GM12878 (cell line): Measurements from ENCODE around the gene CMTM3. TPM values are rescaled to one million over a fixed set of nuclear protein-coding genes. Genes with fewer than 3 reads are reported as not detected.

Source experiments
- ATAC-seq: fragments of 200-7000 bp; cut with Tn5 transposase; 3 replicates; pipeline ENCODE4 v1.9.1; 2020; ENCODE audit warnings: mild to moderate bottlenecking, moderate library complexity
- BruUV-seq: library from RNA; stranded (reverse); fragments of 400-500 nt; replicated peaks from 2 replicates; lab custom pipeline; 2021; lab: Mats Ljungman, UMichigan
- CTCF ChIA-PET: fragments of 300-600 bp; sonication (Branson Sonifier 250); formaldehyde crosslinking; extraction: SDS; loops from one replicate; lab custom pipeline; 2021; ENCODE audit warnings: inconsistent platforms; lab: Yijun Ruan, JAX
- POLR2A ChIA-PET: fragments of 350-600 bp; formaldehyde crosslinking; extraction: SDS; loops from one replicate; lab custom pipeline; 2021; ENCODE audit warnings: inconsistent platforms; lab: Charles Lee
- RAD21 ChIA-PET: fragments of 300-600 bp; sonication (Branson Sonifier 250); formaldehyde crosslinking; loops from one replicate; lab custom pipeline; 2023; ENCODE audit warnings: antibody characterized with exemption; ENCODE audit not compliant: unreplicated experiment; lab: Charles Lee
- SMC1A ChIA-PET: fragments of 300-600 bp; sonication (Branson Sonifier 250); formaldehyde crosslinking; loops from one replicate; lab custom pipeline; 2023; ENCODE audit not compliant: unreplicated experiment, uncharacterized antibody; lab: Charles Lee
- DNase-seq: peaks from one replicate; pipeline ENCODE4 v3.0.0-alpha.2; 2011; ENCODE audit warnings: low read depth, low spot score
- FAIRE-seq: peaks from 3 replicates; lab custom pipeline; 2011; peaks lifted over from hg19 to GRCh38; lab: Jason Lieb, UNC
- H2AFZ ChIP-seq: 2 replicates; pipeline ENCODE4 v1.6.0; 2011; ENCODE audit warnings: low read depth, low read length, control low read depth; ENCODE audit not compliant: control insufficient read depth
- H3K27ac ChIP-seq: 2 replicates; pipeline ENCODE4 v1.5.1; 2011; ENCODE audit warnings: control low read depth; ENCODE audit not compliant: control insufficient read depth, insufficient read depth
- H3K27me3 ChIP-seq, 2 experiments: replicated peaks in 1 of 2; 2 replicates each; pipeline versions ENCODE4 v1.6.0 to v1.6.1; 2011; ENCODE audit warnings: low read length in 1 of 2; ENCODE audit not compliant: control insufficient read depth in 2 of 2, insufficient read depth in 2 of 2
- H3K36me3 ChIP-seq, 2 experiments: 2 replicates each; pipeline ENCODE4 v1.5.1; 2011; ENCODE audit warnings: low read length in 1 of 2; ENCODE audit not compliant: control insufficient read depth in 2 of 2, insufficient read depth in 2 of 2
- H3K4me1 ChIP-seq: 2 replicates; pipeline ENCODE4 v1.6.1; 2011; ENCODE audit warnings: mild to moderate bottlenecking, low read length, moderate library complexity, mixed read lengths; ENCODE audit not compliant: control insufficient read depth, insufficient read depth
- H3K4me2 ChIP-seq: 2 replicates; pipeline ENCODE4 v1.6.0; 2011; ENCODE audit warnings: control low read depth; ENCODE audit not compliant: control insufficient read depth, insufficient read depth
- H3K4me3 ChIP-seq: fragments of 200-600 bp; sonication (generic); 2 replicates; pipeline ENCODE4 v1.5.1; 2016
- H3K79me2 ChIP-seq: 2 replicates; pipeline ENCODE4 v1.6.0; 2011; ENCODE audit warnings: low read length; ENCODE audit not compliant: control insufficient read depth, insufficient read depth
- H3K9ac ChIP-seq: 2 replicates; pipeline ENCODE4 v1.8.0; 2011; ENCODE audit warnings: low read length, control low read depth, mixed read lengths; ENCODE audit not compliant: control insufficient read depth, insufficient read depth
- H3K9me3 ChIP-seq: replicated peaks from 3 replicates; pipeline ENCODE4 v1.5.1; 2011; ENCODE audit warnings: mild to moderate bottlenecking, low read length; ENCODE audit not compliant: control insufficient read depth, insufficient read depth
- H4K20me1 ChIP-seq: 2 replicates; pipeline ENCODE4 v1.6.0; 2011; ENCODE audit not compliant: control insufficient read depth, insufficient read depth
- CBFB ChIP-seq: IDR thresholded peaks from 2 replicates; pipeline ENCODE4 v1.6.1; 2016; ENCODE audit warnings: antibody characterized with exemption, low read depth
- CBX3 ChIP-seq: fragments of 200-600 bp; sonication (generic); IDR thresholded peaks from 2 replicates; pipeline ENCODE4 v1.6.1; 2016; ENCODE audit warnings: low read depth, borderline replicate concordance
- DPF2 ChIP-seq: fragments of 450-650 bp; IDR thresholded peaks from 2 replicates; pipeline ENCODE4 v1.6.1; 2017; ENCODE audit warnings: mild to moderate bottlenecking
- HSF1 ChIP-seq: fragments of 150-350 bp; IDR thresholded peaks from 2 replicates; pipeline ENCODE4 v1.6.1; 2014; ENCODE audit warnings: mild to moderate bottlenecking, low read depth, low read length
- IKZF2 ChIP-seq, 2 experiments: fragments of 450-650 bp; IDR thresholded peaks; 2 replicates each; pipeline ENCODE4 v1.6.1; 2017; ENCODE audit warnings: mild to moderate bottlenecking in 2 of 2, moderate library complexity in 2 of 2
- MTA3 ChIP-seq: IDR thresholded peaks from 2 replicates; pipeline ENCODE4 v1.6.1; 2012; ENCODE audit warnings: low read length, inconsistent platforms, borderline replicate concordance
- RB1 ChIP-seq: fragments of 450-650 bp; formaldehyde crosslinking; IDR thresholded peaks from 2 replicates; pipeline ENCODE4 v1.6.1; 2017; ENCODE audit warnings: mild to moderate bottlenecking, borderline replicate concordance
- RBBP5 ChIP-seq: fragments of 200-600 bp; sonication (generic); conservative IDR thresholded peaks from 2 replicates; pipeline ENCODE4 v1.6.1; 2016
- RCOR1 ChIP-seq: conservative IDR thresholded peaks from 2 replicates; pipeline ENCODE4 v1.6.1; 2012; ENCODE audit warnings: low read depth, low read length, improper control_type of control experiment
- RELA ChIP-seq: fragments of 450-650 bp; IDR thresholded peaks from 2 replicates; pipeline ENCODE4 v1.8.0; 2014; ENCODE audit warnings: borderline replicate concordance; ENCODE audit not compliant: partially characterized antibody
- RUNX3 ChIP-seq: IDR thresholded peaks from 2 replicates; pipeline ENCODE4 v1.6.1; 2012; ENCODE audit warnings: low read length, inconsistent platforms
- SMAD1 ChIP-seq: fragments of 450-650 bp; IDR thresholded peaks from 2 replicates; pipeline ENCODE4 v1.6.1; 2018; ENCODE audit warnings: mild to moderate bottlenecking, low read depth; ENCODE audit not compliant: partially characterized antibody
- TAF1 ChIP-seq: IDR thresholded peaks from 2 replicates; pipeline ENCODE4 v1.6.1; 2011; ENCODE audit warnings: mild to moderate bottlenecking, low read depth, low read length, borderline replicate concordance
- WGBS: methylation state at CpG from one replicate; pipeline ENCODE4 v1.1.6; 2016; ENCODE audit warnings: low lambda C conversion rate; ENCODE audit not compliant: insufficient replicate concordance, insufficient coverage; ENCODE audit errors: missing lambda C conversion rate; 5-methylcytosine and 5-hydroxymethylcytosine counted together
- in situ Hi-C: fragments of 300-500 bp; cut with MboI; formaldehyde crosslinking; loops from 9 replicates; pipeline ENCODE4 v1.14.3; 2018; ENCODE audit warnings: mixed read lengths
- intact Hi-C: fragments of 100-400 bp; cut with micrococcal nuclease; formaldehyde crosslinking; loops from one replicate; pipeline ENCODE4 v1.14.2; 2022; ENCODE audit not compliant: unreplicated experiment
- polyA plus RNA-seq, 11 experiments: library from polyadenylated mRNA; depleted of rRNA in 4 of 11; unstranded in 6 of 11; stranded (reverse) in 5 of 11; fragments of >200 nt; fragmentation: Nextera tagmentation in 4 of 11; fragmentation: Illumina TruSeq in 1 of 11; extraction: Ambion mirVana in 4 of 11; extraction: Trizol in 1 of 11; gene quantifications; 1 replicate in 1 of 11; 2 replicates in 10 of 11; pipeline versions ENCODE4 v1.2.1 to v1.2.3, GENCODE V29; 2011 to 2016; ENCODE audit warnings: inconsistent platforms in 2 of 11, missing spikeins in 2 of 11, low read depth in 1 of 11
- total RNA-seq, 4 experiments: library from RNA; depleted of rRNA in 3 of 4; stranded (reverse); fragments of >200 nt in 3 of 4; fragmentation: Illumina TruSeq in 1 of 4; extraction: Trizol in 1 of 4; gene quantifications; 2 replicates each; pipeline versions ENCODE4 v1.2.1 to v1.2.3, GENCODE V29; 2013 to 2021

Gene CMTM3
- total and polyA plus RNA-seq, 10 of the 15 experiments (the other 5 are each of a cell fraction or from before 2014, with no cell fraction given) = 5.4 to 47.4 (median 28.6) TPM

- Histone ChIP-seq H3K4me2 (no peak overlapping the region), H3K27ac (no peak overlapping the region), H3K4me1 (no peaks in the 10 kb centered on the region; the same call in 1 of the 2 replicates), H3K36me3 (no peaks in the 10 kb centered on the region), H4K20me1 (no peaks in the 10 kb centered on the region), H3K79me2 (no peaks in the 10 kb centered on the region), H3K9ac (no peak overlapping the region), H2AFZ (no peak overlapping the region), H3K4me3 (no peak overlapping the region), H3K9me3 (no peaks in the 10 kb centered on the region; the same call in 2 of the 3 replicates), H3K27me3 (peaks cover 0 to 4% of the 10 kb centered on the region in 2 experiments; a peak in 1 of 4 replicates)
- intact Hi-C loops (no loop called here), in situ Hi-C loops (loop anchor here (5.0 kb wide), 1 partner anchor 181 kb away; no protein-coding TSS in a partner anchor)
- TF ChIP-seq RB1 = no peak
- no peak for TF ChIP-seq SMAD1
- no peak for TF ChIP-seq RCOR1
- no peak for TF ChIP-seq DPF2
- TF ChIP-seq HSF1 = no peak
- TF ChIP-seq IKZF2 (IDR thresholded peaks at IDR 0.05) = no peak
- no peak; the same call in 1 of the 2 replicates for TF ChIP-seq RUNX3
- TF ChIP-seq MTA3 = no peak
- no peak for TF ChIP-seq TAF1
- no peak for TF ChIP-seq RELA
- no peak for TF ChIP-seq CBFB
- TF ChIP-seq RBBP5 = no peak
- no peak for TF ChIP-seq CBX3
- no TSS peak for BruUV-seq
- ChIA-PET SMC1A (no interaction called here), CTCF (interaction anchor here (1.8 to 3.1 kb wide), 6 partner anchors 10 to 110 kb away, joined by 4 to 61 read pairs (median 22); no protein-coding TSS in a partner anchor), RAD21 (interaction anchor here (1.3 to 3.1 kb wide), 3 partner anchors 72 to 182 kb away, joined by 6 to 51 read pairs (median 7); no protein-coding TSS in a partner anchor), POLR2A (no interaction called here)
- WGBS = 62% methylated on average over 7 of the region's 7 CpGs
- no peak for DNase-seq
- ATAC-seq = no peak
- no peak for FAIRE-seq
These were observed 16.5 kb upstream of the CMTM3 start for GRCh38 chr16:66587881-66588600.
